ENCODE results near the gene C1orf116.
A peak's percentile ranks its signal among the peaks of the same experiment; 100 is the strongest.
"Not testable (repeated sequence)": the region's sequence is repeated elsewhere in the genome, so short reads cannot be mapped to it uniquely, and the experiment has no call there.

C1orf116 gene

GRCh38 chr1:207052911-207053769 lies 20.6 kb upstream of the C1orf116 start, which contains the start of gene PFKFB2:
PFKFB2 (plus strand) TSS chr1:207053275; CDS start chr1:207054718, 1,443 bp downstream.
- in situ Hi-C loops (cut with MboI; ENCODE audit: low sequenced_read_pairs): no loop called here

DNA sequence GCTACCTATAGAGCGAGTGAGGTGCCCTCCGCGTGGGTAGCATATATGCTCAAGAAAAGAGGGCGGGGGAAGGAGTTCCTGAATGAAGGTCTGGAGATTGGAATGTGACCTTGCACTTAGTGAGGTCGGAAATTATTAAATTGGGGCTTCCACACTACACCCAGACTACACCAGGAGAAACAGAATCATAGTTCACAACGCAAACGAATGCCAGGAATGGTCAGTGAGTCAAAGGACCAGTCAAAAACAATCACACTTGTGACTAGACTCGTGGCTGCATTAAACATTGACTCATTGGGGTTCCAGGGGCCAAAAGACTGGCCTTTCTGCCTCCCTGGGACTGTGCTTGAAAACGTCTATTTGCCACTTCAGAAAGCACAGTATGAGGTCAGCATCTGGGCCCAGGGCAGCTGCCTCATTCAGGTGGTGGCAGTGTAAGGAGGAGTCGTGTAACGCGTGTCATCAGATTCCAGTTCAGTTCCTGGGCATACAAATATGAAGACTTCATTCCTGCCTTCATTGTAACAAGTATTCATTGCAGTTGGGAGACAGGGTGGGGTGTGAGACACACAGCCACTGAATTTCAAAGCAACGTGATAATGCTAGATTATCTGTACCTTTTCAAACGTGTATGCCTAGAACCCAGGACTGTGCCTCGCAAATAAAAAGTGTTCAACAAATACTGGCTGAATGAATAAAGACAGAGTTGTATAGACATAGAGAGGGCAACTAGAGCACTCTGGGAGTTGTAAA lies 18.8 kb upstream of the C1orf116 start, which contains the start of gene YOD1:
TSS of gene YOD1 (minus strand) at position 18 of the 753 bp plus-strand sequence. CDS start 178 bp downstream, outside the sequence.
- H3K4me1 ChIP-seq: no peaks in the 10 kb centered on the region; the same call in 1 of the 2 replicates
- H3K36me3 ChIP-seq (replicated peaks): no peaks in the 10 kb centered on the region
- H3K9me3 ChIP-seq: no peaks in the 10 kb centered on the region
- no peak for DNase-seq (ENCODE audit: low spot score in 2 of 2)
- H3K27me3 ChIP-seq (ENCODE audit: low read depth): no peaks in the 10 kb centered on the region
- in situ Hi-C loops (cut with MboI; ENCODE audit: low sequenced_read_pairs): no loop called here
- H3K4me3 ChIP-seq: no peak within 1 kb of the TSS

More at GRCh38 chr1:207052911-207053769, 20.6 kb upstream of the C1orf116 start, which contains the start of gene PFKFB2:
- H3K36me3 ChIP-seq (replicated peaks): no peaks in the 10 kb centered on the region
- no peaks in the 10 kb centered on the region for H3K27me3 ChIP-seq (ENCODE audit: low read depth)
- peak; percentile 83 to 97 for DNase-seq (ENCODE audit: low spot score in 2 of 2)
- no peaks in the 10 kb centered on the region; the same call in 1 of the 2 replicates for H3K4me1 ChIP-seq
- H3K9me3 ChIP-seq: no peaks in the 10 kb centered on the region
- H3K4me3 ChIP-seq: peak within 1 kb of the TSS; percentile 51

- in situ Hi-C loops (cut with MboI; ENCODE audit: low sequenced_read_pairs): no loop called here
- Histone ChIP-seq H3K36me3 (replicated peaks) (no peaks in the 10 kb centered on the region), H3K4me3 (no peak overlapping the region), H3K4me1 (no peaks in the 10 kb centered on the region; the same call in 1 of the 2 replicates), H3K27me3 (ENCODE audit: low read depth) (no peaks in the 10 kb centered on the region), H3K9me3 (no peaks in the 10 kb centered on the region)
- DNase-seq (ENCODE audit: low spot score in 2 of 2): no peak
Observed at GRCh38 chr1:207050480-207051190, 18.1 kb upstream of the C1orf116 start.

DNA sequence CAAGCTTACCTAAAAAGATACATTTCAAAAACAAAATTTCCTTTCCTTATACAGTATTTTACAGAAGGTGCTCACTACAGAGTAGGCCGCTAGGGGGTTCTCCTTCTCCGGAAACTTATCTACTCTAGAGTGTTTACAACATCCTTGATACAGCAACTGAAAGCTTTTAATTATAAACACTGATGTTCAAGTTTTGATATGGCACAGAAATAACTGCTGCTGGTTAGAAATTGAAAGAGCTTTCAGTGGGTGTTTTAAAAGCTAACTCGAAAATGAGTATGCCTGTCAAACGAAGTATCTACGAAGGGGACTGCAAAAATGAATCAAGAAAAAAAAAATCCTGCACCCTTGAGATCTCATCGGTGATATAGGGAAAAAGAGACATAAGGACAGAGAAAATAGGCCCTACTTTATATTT lies 17.4 kb upstream of the C1orf116 start:
- no peak overlapping the region for H3K4me3 ChIP-seq
- H3K27me3 ChIP-seq (ENCODE audit: low read depth): no peaks in the 10 kb centered on the region
- H3K9me3 ChIP-seq: no peaks in the 10 kb centered on the region
- no peaks in the 10 kb centered on the region; the same call in 1 of the 2 replicates for H3K4me1 ChIP-seq
- peak; percentile 46 to 57 for DNase-seq (ENCODE audit: low spot score in 2 of 2)
- no peaks in the 10 kb centered on the region for H3K36me3 ChIP-seq (replicated peaks)
- in situ Hi-C loops (cut with MboI; ENCODE audit: low sequenced_read_pairs): no loop called here

GRCh38 chr1:207049514-207049913 lies 17.0 kb upstream of the C1orf116 start:
- no peak for DNase-seq (ENCODE audit: low spot score in 2 of 2)
- Histone ChIP-seq H3K4me3 (no peak overlapping the region), H3K27me3 (ENCODE audit: low read depth) (no peaks in the 10 kb centered on the region), H3K9me3 (no peaks in the 10 kb centered on the region), H3K4me1 (no peaks in the 10 kb centered on the region; the same call in 1 of the 2 replicates), H3K36me3 (replicated peaks) (no peaks in the 10 kb centered on the region)
- in situ Hi-C loops (cut with MboI; ENCODE audit: low sequenced_read_pairs): no loop called here

DNA sequence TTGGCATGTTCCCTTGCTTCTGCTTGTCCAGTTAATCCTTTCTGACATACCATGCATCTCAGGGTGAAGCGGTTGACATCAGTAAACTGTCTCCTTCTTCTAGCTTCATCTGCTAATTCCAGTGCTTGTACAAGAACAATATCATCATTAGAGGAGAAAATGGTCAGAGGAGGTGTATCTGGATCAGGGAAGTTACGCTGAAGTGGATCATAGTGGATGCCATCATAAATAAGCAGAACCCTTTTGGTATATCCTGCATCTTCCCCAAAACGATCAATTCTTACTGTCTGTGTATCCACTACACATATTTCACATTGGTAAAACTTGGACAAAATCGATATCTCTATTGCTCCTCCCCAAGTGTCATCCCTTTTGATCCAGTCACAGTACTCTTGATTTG lies 16.5 kb upstream of the C1orf116 start:
- Histone ChIP-seq H3K4me1 (no peaks in the 10 kb centered on the region; the same call in 1 of the 2 replicates), H3K9me3 (no peaks in the 10 kb centered on the region), H3K36me3 (replicated peaks) (no peaks in the 10 kb centered on the region), H3K4me3 (no peak overlapping the region), H3K27me3 (ENCODE audit: low read depth) (no peaks in the 10 kb centered on the region)
- in situ Hi-C loops (cut with MboI; ENCODE audit: low sequenced_read_pairs): no loop called here
- no peak for DNase-seq (ENCODE audit: low spot score in 2 of 2)

DNA sequence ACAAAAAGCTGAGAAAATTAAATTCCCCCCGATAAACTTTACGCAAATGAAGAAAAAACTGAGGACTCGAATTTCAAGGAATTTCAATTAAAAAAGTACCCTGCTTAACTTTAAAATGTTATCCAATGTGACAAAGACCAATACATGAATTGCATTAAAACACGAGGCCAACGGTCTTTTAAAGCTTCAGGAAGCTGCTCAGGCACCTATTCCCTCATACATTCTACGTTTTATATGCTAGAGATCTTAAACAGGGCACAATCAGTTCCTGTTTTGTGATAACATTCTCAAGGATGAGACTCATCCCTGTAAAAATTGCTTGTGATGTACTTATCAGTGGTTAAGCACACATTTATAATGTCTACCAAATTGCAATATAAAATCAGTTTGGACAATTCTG lies 15.5 kb upstream of the C1orf116 start:
- DNase-seq (ENCODE audit: low spot score in 2 of 2): no peak
- H3K9me3 ChIP-seq: no peaks in the 10 kb centered on the region
- H3K4me3 ChIP-seq: no peak overlapping the region
- in situ Hi-C loops (cut with MboI; ENCODE audit: low sequenced_read_pairs): no loop called here
- H3K4me1 ChIP-seq: no peaks in the 10 kb centered on the region; the same call in 1 of the 2 replicates
- no peaks in the 10 kb centered on the region for H3K36me3 ChIP-seq (replicated peaks)
- H3K27me3 ChIP-seq (ENCODE audit: low read depth): 0 out of 2 replicates have a peak, but pooled peaks cover 3% of the 10 kb centered on the region

GRCh38 chr1:207047505-207047904 lies 14.9 kb upstream of the C1orf116 start:
- Histone ChIP-seq H3K9me3 (no peaks in the 10 kb centered on the region), H3K4me1 (no peaks in the 10 kb centered on the region; the same call in 1 of the 2 replicates), H3K27me3 (ENCODE audit: low read depth) (0 out of 2 replicates have a peak, but pooled peaks cover 3% of the 10 kb centered on the region), H3K36me3 (replicated peaks) (no peaks in the 10 kb centered on the region), H3K4me3 (no peak overlapping the region)
- in situ Hi-C loops (cut with MboI; ENCODE audit: low sequenced_read_pairs): no loop called here
- no peak for DNase-seq (ENCODE audit: low spot score in 2 of 2)

DNA sequence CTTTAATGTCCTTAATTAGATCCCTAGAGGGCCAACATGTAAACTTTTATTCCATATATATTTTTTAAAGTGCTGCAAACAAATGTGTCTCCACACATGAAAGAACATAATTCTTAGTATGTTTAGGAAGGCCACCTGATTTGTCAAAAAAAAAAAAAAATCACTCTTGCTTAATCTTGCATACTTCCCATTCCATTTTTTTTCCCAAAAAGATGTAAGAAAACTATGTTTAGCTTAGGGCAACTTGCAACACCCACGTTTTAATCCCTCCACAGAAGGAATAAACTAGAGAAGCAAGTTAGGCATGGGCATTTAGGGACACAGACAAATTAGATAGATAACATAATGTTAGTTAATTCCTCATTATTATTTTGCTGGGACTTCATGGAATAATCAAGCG lies 12.9 kb upstream of the C1orf116 start:
- no peaks in the 10 kb centered on the region for H3K36me3 ChIP-seq (replicated peaks)
- H3K27me3 ChIP-seq (ENCODE audit: low read depth): 0 out of 2 replicates have a peak, but pooled peaks cover 3% of the 10 kb centered on the region
- in situ Hi-C loops (cut with MboI; ENCODE audit: low sequenced_read_pairs): no loop called here
- no peaks in the 10 kb centered on the region for H3K9me3 ChIP-seq
- no peak overlapping the region for H3K4me3 ChIP-seq
- no peaks in the 10 kb centered on the region for H3K4me1 ChIP-seq
- DNase-seq (ENCODE audit: low spot score in 2 of 2): no peak

- H3K27me3 ChIP-seq (ENCODE audit: low read depth); H3K4me1 ChIP-seq; H3K9me3 ChIP-seq; H3K36me3 ChIP-seq (replicated peaks); H3K4me3 ChIP-seq; in situ Hi-C loops (cut with MboI; ENCODE audit: low sequenced_read_pairs); DNase-seq (ENCODE audit: low spot score in 2 of 2): not testable (repeated sequence)
Observed at GRCh38 chr1:207041397-207041796, 8.8 kb upstream of the C1orf116 start.

GRCh38 chr1:207040181-207040533 lies 7.6 kb upstream of the C1orf116 start:
- DNase-seq (ENCODE audit: low spot score in 2 of 2): no peak
- peaks cover 10% of the 10 kb centered on the region for H3K27me3 ChIP-seq (ENCODE audit: low read depth)
- in situ Hi-C loops (cut with MboI; ENCODE audit: low sequenced_read_pairs): no loop called here

GRCh38 chr1:207039380-207040180 lies 7.0 kb upstream of the C1orf116 start:
- peaks cover 13% of the 10 kb centered on the region for H3K27me3 ChIP-seq (ENCODE audit: low read depth)
- no peaks in the 10 kb centered on the region for H3K9me3 ChIP-seq
- no peak for DNase-seq (ENCODE audit: low spot score in 2 of 2)
- H3K4me3 ChIP-seq: no peak overlapping the region
- in situ Hi-C loops (cut with MboI; ENCODE audit: low sequenced_read_pairs): no loop called here
- no peaks in the 10 kb centered on the region for H3K36me3 ChIP-seq (replicated peaks)
- no peaks in the 10 kb centered on the region for H3K4me1 ChIP-seq

More at GRCh38 chr1:207040181-207040533, 7.6 kb upstream of the C1orf116 start:
- no peaks in the 10 kb centered on the region for H3K36me3 ChIP-seq (replicated peaks)
- H3K4me3 ChIP-seq: no peak overlapping the region
- H3K4me1 ChIP-seq: no peaks in the 10 kb centered on the region
- no peaks in the 10 kb centered on the region for H3K9me3 ChIP-seq

DNA sequence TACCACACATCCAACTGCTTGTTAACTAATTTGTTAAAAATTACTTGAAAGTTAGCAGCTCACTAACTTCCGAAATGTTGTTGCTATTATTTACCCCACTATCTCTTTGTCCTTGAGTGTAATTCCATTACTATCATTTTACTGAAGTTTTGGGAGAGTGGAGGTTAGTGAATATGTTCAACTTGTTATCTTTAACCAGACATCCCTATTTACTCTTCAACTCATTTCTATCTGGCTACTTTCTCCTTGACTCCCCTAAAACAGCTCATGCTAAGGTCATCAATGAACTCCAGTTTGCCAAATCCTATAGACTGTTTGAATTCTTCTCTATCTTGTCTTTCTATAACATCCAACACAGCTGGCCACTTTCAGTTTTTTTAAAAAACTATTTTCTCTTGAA lies 4.3 kb upstream of the C1orf116 start:
- Histone ChIP-seq H3K27me3 (ENCODE audit: low read depth) (peaks cover 22% of the 10 kb centered on the region), H3K4me1 (no peaks in the 10 kb centered on the region)
- no peak for DNase-seq (ENCODE audit: low spot score in 2 of 2)

More for the DNA sequence above, 4.3 kb upstream of the C1orf116 start:
- in situ Hi-C loops (cut with MboI; ENCODE audit: low sequenced_read_pairs): no loop called here
- Histone ChIP-seq H3K9me3 (no peaks in the 10 kb centered on the region), H3K4me3 (no peak overlapping the region), H3K36me3 (replicated peaks) (no peaks in the 10 kb centered on the region)

Data from HAP-1 (cell line).